ENCODE results near the gene COL18A1.

DNA sequence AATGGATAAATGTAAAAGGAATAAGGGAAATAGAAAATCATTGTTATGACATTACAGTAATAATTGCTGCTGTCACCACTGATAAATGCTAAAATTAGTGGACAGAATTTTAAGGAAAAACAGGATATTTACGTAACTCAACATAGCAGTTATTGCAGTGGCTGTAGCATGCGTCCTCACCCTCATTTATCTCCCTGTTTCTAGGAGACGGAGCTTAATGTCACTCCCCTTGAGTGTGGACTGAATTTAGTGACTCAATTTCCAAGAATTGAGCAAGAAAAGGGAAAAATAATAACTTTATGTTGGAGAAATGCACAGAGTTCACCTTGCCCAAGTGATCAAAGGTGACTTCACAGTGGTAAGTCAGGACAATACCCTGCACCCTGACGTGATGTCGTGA, 33.3 kb upstream of the COL18A1 start:
- TF ChIP-seq POLR2A (IDR thresholded peaks at IDR 0.05; ENCODE audit: low read length) (no peak), GATA1 (IDR thresholded peaks at IDR 0.05; ENCODE audit: low read depth, low read length) (no peak)

Data from erythroblast (primary cell).